Measurements from ENCODE around the gene RNF214.
"Not testable (repeated sequence)": the region's sequence is repeated elsewhere in the genome, so short reads cannot be mapped to it uniquely, and the experiment has no call there.

Gene RNF214

DNA sequence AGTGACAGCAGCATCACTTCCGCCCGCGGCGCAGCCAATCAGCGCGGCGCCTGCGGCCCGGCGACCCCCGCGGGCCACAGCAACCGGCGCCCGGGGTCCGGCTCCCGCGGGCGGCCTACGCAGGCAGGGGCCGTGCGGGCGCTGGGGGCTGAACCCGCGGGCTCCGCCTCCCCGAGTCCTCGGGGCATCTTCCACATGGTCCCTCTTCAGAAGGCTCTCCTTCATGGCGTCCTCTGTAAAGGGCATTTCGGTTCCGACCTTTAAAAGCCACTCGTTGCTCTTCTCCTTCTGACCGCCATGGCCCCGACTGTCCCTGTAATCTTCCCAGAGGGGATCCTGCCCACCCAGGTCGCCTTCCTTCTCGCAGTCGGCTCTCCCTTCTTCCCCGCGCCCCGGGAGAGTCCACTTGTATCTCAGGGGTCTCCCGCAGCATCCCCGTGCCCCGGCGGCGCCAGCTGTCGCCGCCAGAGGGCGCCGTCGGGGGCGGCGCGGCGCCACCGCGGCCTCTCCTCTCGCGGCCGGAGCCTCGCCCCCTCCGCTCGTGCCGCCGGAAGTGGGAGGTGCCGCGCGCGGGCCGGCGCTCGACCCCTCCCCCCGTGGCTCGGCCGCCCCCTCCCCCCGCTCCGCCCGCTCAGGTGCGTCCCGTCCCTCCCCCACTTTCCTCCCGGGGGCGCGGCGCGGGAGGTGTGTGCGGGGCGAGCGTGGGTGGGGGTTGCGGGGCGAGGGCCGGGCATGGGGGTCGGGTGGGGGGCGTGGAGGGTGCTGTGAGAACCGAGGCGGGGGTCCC lies at the start of gene RNF214:
RNF214 (plus strand) TSS at position 580 of the 787 bp plus-strand sequence. CDS start 1,602 bp downstream, outside the sequence.
- Mint-ChIP-seq H3K4me1 (peaks cover 62% of the 10 kb centered on the region), H3K4me3 (peak within 1 kb of the TSS; percentile 89), H3K9me3 (no peaks in the 10 kb centered on the region), H3K36me3 (peaks cover 52% of the 10 kb centered on the region), H3K27ac (peak within 1 kb of the TSS; percentile 97)
- ATAC-seq (peak; percentile 84), DNase-seq (ENCODE audit: low spot score in 2 of 2) (peak; percentile 71 to 90)

DNA sequence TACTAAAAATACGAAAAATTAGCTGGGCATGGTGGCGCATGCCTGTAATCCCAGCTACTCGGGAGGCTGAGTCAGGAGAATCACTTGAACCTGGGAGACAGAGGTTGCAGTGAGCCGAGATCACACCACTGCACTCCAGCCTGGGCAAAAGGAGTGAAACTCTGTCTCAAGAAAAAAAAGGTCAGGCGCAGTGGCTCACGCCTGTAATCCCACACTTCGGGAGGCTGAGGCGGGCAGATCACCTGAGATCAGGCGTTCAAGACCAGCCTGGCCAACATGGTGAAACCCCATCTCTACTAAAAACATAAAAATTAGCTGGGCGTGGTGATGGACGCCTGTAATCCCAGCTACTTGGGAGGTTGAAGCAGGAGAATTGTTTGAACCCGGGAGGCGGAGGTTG lies 49.3 kb upstream of the RNF214 start:
- H3K4me3 Mint-ChIP-seq; DNase-seq (ENCODE audit: low spot score in 2 of 2); ATAC-seq; H3K9me3 Mint-ChIP-seq: not testable (repeated sequence)
- Mint-ChIP-seq H3K27ac (peak overlapping the region; percentile 34), H3K4me1 (peaks cover 25% of the 10 kb centered on the region), H3K36me3 (peaks cover 14% of the 10 kb centered on the region)

DNA sequence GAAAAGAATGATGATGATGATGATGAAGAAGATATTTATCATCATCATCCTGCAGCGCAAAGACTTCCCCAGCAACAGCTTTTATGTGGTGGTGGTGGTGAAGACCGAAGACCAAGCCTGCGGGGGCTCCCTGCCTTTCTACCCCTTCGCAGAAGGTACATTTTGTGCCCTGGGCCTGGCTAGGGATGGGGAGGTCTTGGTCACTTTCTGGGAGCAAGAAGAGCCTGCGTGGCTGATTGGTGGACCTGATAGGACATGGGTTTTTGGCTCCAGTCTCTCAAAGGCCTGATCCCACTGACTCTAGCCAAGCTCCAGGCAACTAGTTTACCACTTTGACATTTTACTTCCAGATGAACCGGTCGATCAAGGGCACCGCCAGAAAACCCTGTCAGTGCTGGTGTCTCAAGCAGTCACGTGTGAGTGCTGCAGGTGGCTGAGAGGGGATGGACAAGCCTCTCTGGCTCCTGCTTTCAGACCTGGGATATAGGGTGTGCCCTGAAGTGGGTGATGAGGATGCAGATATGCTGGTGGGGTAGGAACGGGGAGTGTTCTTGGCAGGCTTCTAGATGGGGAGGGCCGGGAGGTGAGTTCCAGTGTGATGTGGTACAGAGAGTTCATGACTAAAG lies 48.6 kb upstream of the RNF214 start:
- no peaks in the 10 kb centered on the region for H3K9me3 Mint-ChIP-seq
- H3K4me1 Mint-ChIP-seq, result peaks cover 23% of the 10 kb centered on the region
- H3K36me3 Mint-ChIP-seq, result peaks cover 14% of the 10 kb centered on the region
- H3K27ac Mint-ChIP-seq, result no peak overlapping the region
- ATAC-seq (no peak), DNase-seq (ENCODE audit: low spot score in 2 of 2) (no peak)
- H3K4me3 Mint-ChIP-seq, result no peak overlapping the region

DNA sequence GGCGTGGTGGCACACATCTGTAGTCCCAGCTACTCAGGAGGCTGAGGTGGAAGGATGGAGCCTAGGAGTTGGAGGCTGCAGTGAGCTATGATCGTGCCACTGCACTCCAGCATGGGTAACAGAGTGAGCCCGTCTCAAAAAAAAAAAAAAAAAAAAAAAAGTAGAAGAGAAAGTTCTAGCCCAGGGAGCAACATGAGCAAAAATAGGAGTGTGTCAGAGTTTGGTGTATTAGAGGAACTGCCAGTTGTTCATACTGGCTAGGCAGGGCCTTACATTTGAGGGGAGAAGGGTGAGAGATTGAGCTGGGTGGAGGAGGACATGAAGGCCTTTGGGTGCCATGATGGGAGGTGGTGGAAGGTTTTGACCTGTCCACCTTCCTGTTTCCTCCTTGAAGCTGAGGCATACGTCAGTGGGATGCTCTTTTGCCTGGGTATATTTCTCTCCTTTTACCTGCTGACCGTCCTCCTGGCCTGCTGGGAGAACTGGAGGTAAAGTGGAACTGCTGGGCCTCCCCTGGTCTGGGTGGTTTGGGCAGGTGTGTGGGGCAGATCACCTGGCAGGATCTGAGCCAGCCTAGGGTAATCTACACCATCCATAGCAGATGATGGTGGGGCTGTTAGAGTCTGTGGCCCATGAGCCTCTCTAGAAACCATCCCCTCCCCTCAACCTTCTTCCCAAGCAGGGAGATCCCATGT lies 46.6 kb upstream of the RNF214 start:
- no peak for DNase-seq (ENCODE audit: low spot score in 2 of 2)
- H3K4me3 Mint-ChIP-seq, result no peak overlapping the region
- peaks cover 6% of the 10 kb centered on the region for H3K4me1 Mint-ChIP-seq
- no peak overlapping the region for H3K27ac Mint-ChIP-seq
- no peaks in the 10 kb centered on the region for H3K9me3 Mint-ChIP-seq
- ATAC-seq, result no peak
- H3K36me3 Mint-ChIP-seq, result peaks cover 13% of the 10 kb centered on the region

DNA sequence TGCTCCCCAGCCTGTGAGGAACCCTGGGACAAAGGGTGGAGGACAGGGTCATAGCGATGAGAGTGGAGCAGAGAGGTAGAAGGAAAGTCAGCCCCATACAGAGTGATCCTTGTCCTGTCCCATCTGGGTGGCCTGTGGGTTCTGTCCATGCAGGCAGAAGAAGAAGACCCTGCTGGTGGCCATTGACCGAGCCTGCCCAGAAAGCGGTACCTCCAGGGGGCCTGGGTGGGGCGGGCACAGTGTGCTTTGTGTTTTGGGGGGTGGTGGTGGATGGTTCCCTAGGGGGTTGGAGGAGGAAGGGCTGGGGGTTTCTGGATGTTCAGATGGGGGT lies 46.1 kb upstream of the RNF214 start:
- no peak overlapping the region for H3K4me3 Mint-ChIP-seq
- ATAC-seq (no peak), DNase-seq (ENCODE audit: low spot score in 2 of 2) (no peak)
- no peak overlapping the region for H3K27ac Mint-ChIP-seq
- H3K36me3 Mint-ChIP-seq, result peaks cover 13% of the 10 kb centered on the region
- peaks cover 1% of the 10 kb centered on the region for H3K4me1 Mint-ChIP-seq
- H3K9me3 Mint-ChIP-seq, result no peaks in the 10 kb centered on the region

- DNase-seq (ENCODE audit: low spot score in 2 of 2) (no peak), ATAC-seq (no peak)
- H3K9me3 Mint-ChIP-seq, result no peaks in the 10 kb centered on the region
- peak overlapping the region; percentile 44 for H3K27ac Mint-ChIP-seq
- H3K4me3 Mint-ChIP-seq, result no peak overlapping the region
- H3K36me3 Mint-ChIP-seq, result peaks cover 13% of the 10 kb centered on the region
- no peaks in the 10 kb centered on the region for H3K4me1 Mint-ChIP-seq
Measured at GRCh38 chr11:117187007-117187406, 45.5 kb upstream of the RNF214 start.

DNA sequence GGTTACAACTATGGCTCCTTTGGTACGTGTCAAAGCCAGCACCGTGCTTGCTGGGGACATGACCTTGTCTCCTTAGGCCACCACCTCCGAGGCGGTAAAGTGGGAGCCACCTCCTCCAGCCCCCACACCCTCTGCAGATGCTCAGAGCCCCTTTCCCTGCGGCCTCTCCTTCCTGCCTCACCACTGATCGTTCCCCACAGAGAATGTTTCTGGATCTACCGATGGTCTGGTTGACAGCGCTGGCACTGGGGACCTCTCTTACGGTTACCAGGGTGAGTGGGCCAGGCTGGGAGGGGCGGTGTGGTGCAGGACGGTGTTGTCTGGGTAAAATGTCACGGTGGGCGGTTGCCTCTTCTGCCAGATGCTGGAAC lies 45.1 kb upstream of the RNF214 start:
- Mint-ChIP-seq H3K27ac (peak overlapping the region; percentile 44), H3K9me3 (no peaks in the 10 kb centered on the region), H3K36me3 (peaks cover 13% of the 10 kb centered on the region), H3K4me1 (no peaks in the 10 kb centered on the region), H3K4me3 (no peak overlapping the region)
- ATAC-seq (no peak), DNase-seq (ENCODE audit: low spot score in 2 of 2) (no peak)

DNA sequence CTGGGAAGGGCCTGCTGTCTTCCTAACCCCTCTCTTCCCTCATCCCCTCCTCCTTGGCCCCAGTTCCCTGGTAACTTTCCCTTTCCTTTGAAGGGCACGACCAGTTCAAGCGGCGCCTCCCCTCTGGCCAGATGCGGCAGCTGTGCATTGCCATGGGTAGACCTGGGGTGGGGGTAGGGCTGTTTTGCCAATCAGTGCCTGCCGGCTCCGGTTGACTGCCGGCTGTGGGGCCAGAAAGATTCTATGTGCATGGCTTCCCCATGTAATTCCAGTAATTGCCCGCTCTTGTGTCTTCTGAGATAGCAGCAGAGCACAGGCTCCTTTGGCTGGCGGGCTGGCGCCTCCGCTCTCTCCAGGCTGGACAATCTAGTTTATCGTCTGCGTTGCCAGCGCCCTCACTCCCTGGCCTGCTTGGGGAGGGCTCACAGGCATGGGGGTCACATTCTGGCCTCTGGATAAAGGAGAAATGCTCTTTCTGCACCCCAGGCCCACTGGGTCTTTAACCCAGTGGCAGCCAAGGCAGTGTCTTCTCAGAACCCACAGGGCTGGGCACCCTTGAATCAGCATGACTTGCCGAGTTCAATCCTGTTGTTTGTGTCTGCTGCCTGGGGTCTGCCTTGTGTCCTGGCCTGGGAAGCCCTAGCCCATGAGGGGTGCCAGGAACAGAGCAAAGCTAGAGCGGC lies 44.5 kb upstream of the RNF214 start:
- no peaks in the 10 kb centered on the region for H3K9me3 Mint-ChIP-seq
- H3K27ac Mint-ChIP-seq, result no peak overlapping the region
- H3K36me3 Mint-ChIP-seq, result peaks cover 13% of the 10 kb centered on the region
- no peak overlapping the region for H3K4me3 Mint-ChIP-seq
- no peaks in the 10 kb centered on the region for H3K4me1 Mint-ChIP-seq
- no peak for DNase-seq (ENCODE audit: low spot score in 2 of 2)
- no peak for ATAC-seq

- no peak for DNase-seq (ENCODE audit: low spot score in 2 of 2)
- no peak overlapping the region for H3K27ac Mint-ChIP-seq
- H3K4me1 Mint-ChIP-seq, result no peaks in the 10 kb centered on the region
- no peak for ATAC-seq
- H3K4me3 Mint-ChIP-seq, result no peak overlapping the region
- H3K36me3 Mint-ChIP-seq, result peaks cover 13% of the 10 kb centered on the region
- H3K9me3 Mint-ChIP-seq, result no peaks in the 10 kb centered on the region
Measured at GRCh38 chr11:117188620-117189081, 43.8 kb upstream of the RNF214 start.

DNA sequence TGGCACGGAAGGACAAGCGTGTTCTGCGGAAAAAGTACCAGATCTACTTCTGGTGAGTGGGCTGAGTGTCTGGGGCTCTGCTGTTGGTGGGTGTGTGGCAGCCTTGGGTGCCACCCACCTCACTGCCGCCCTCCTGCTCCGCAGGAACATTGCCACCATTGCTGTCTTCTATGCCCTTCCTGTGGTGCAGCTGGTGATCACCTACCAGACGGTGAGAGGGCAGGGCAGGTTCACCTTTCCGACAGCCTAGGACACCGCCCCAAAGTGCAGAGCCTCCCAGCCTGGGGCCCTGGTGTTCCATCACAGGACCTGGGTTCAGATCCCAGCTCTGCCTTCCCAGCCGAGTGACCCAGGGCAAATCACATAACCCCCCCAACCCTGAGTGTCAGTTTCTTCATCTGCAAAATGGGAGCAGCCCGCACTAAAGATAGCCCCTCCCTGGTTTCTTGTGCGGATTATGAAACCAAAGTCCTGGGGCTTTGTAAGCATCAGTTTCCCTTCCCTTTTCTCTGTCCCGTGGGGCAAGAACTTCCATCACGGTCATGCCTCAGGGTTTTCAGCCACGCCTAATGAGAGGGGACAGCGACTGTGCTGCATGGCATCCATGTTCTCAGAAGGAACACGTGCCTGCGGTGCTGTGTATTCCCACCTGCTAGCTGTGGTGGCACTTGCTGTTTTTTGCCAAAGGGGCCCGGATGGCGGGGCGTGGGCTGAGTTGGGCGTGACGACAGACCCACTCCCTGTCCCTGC lies 43.1 kb upstream of the RNF214 start:
- Mint-ChIP-seq H3K27ac (no peak overlapping the region), H3K9me3 (no peaks in the 10 kb centered on the region), H3K4me3 (no peak overlapping the region), H3K36me3 (peaks cover 13% of the 10 kb centered on the region), H3K4me1 (no peaks in the 10 kb centered on the region)
- ATAC-seq, result no peak
- no peak for DNase-seq (ENCODE audit: low spot score in 2 of 2)

DNA sequence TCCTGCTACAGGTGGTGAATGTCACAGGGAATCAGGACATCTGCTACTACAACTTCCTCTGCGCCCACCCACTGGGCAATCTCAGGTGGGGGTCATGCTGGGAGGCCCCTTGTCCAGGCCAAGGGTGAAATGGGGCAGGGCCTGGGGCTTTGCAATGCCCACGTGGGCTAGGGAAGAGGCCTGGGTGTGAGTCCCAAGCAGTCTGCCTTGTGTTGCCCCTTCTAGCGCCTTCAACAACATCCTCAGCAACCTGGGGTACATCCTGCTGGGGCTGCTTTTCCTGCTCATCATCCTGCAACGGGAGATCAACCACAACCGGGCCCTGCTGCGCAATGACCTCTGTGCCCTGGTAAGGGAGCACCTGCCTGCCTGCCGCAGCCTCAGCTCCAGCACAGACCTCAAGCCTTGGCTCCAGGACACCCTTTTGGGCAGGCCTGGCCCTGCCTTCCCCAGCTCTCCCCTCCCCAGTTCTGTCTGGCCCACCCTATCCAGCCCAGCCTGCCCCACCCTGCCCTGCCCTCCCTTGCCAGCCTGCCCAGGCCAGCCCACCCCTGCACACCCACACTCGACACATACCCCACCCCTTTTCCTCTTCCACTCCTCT lies 42.4 kb upstream of the RNF214 start:
- peaks cover 13% of the 10 kb centered on the region for H3K36me3 Mint-ChIP-seq
- no peaks in the 10 kb centered on the region for H3K9me3 Mint-ChIP-seq
- DNase-seq (ENCODE audit: low spot score in 2 of 2) (no peak), ATAC-seq (no peak)
- H3K27ac Mint-ChIP-seq, result no peak overlapping the region
- no peak overlapping the region for H3K4me3 Mint-ChIP-seq
- H3K4me1 Mint-ChIP-seq, result no peaks in the 10 kb centered on the region

DNA sequence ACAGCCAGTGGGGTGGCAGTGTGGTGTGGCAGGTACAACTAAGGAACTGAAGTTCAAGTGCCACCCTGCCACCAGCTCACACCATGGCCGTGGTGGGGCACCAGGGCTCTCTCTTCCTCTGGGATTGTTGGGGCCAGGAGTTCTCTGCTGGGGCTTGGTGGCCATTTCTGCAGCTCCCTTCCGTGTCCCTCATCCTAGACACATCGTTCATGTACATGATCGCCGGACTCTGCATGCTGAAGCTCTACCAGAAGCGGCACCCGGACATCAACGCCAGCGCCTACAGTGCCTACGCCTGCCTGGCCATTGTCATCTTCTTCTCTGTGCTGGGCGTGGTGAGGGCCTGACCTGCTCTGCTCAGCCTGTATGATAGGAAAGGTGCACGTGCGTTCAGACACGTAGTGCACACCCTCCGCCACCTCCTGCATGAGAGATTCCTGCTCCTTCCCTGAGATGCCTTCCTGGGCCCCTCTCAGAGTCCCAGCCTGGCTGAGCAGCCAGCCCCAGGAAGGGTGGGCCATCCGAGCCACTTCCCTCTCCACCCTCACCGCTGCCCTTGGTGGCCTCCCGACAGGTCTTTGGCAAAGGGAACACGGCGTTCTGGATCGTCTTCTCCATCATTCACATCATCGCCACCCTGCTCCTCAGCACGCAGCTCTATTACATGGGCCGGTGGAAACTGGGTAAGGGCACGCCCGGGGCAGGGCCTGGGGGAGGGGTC lies 40.6 kb upstream of the RNF214 start:
- no peak for DNase-seq (ENCODE audit: low spot score in 2 of 2)
- H3K36me3 Mint-ChIP-seq, result peaks cover 19% of the 10 kb centered on the region
- no peak for ATAC-seq
- H3K9me3 Mint-ChIP-seq, result no peaks in the 10 kb centered on the region
- H3K4me1 Mint-ChIP-seq, result no peaks in the 10 kb centered on the region
- no peak overlapping the region for H3K27ac Mint-ChIP-seq
- no peak overlapping the region for H3K4me3 Mint-ChIP-seq

DNA sequence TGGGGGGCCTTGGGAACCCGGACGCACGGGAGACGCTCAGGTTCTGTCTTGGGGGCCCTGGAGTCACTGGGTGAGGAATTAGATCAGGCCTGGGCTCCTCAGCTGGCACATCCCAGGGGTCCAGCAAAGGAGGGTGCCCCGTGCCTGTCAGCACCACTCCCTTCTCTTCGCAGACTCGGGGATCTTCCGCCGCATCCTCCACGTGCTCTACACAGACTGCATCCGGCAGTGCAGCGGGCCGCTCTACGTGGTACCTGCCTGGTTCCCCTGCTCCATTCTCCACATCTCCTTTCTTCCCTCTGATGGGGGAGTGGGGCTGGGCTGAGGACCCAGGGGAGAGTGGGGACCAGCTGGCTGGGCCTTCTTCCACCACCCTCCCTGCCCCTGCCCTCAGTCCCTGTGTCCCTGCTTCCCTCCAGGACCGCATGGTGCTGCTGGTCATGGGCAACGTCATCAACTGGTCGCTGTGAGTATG lies 40.0 kb upstream of the RNF214 start:
- ATAC-seq, result no peak
- Mint-ChIP-seq H3K36me3 (peaks cover 14% of the 10 kb centered on the region), H3K27ac (no peak overlapping the region)

More for the DNA sequence above, 40.0 kb upstream of the RNF214 start:
- no peaks in the 10 kb centered on the region for H3K9me3 Mint-ChIP-seq
- H3K4me3 Mint-ChIP-seq, result no peak overlapping the region
- no peaks in the 10 kb centered on the region for H3K4me1 Mint-ChIP-seq
- no peak for DNase-seq (ENCODE audit: low spot score in 2 of 2)

Measured in stimulated activated effector memory CD8-positive, alpha-beta T cell treated with anti-CD3 and anti-CD28 coated beads, Interleukin-12 subunit alpha, Interleukin-12 subunit beta, amount 100 ng/mL, for 72 hours (primary cell).